GM23338 (cell line): ENCODE measurements around the gene PA2G4. TPM values are rescaled to one million over a fixed set of nuclear protein-coding genes. Genes with fewer than 3 reads are reported as not detected.
A peak's percentile ranks its signal among the peaks of the same experiment; 100 is the strongest.

Experiments used
- ATAC-seq: fragments of 200-7000 bp; cut with Tn5 transposase; 3 replicates; pipeline ENCODE4 v1.9.1; 2020
- DNase-seq: peaks from one replicate; pipeline ENCODE4 v3.0.0-alpha.2; 2015; ENCODE audit warnings: low spot score
- H2AFZ ChIP-seq: fragments of 200-600 bp; sonication (generic); 2 replicates; pipeline ENCODE4 v1.8.0; 2016; ENCODE audit warnings: antibody characterized with exemption, mild to moderate bottlenecking, moderate library complexity
- H3F3A ChIP-seq: fragments of 200-600 bp; sonication (generic); replicated peaks from 2 replicates; pipeline ENCODE4 v1.8.0; 2017; ENCODE audit warnings: antibody characterized with exemption, mixed run types, low read depth
- H3K27ac ChIP-seq: fragments of 200-600 bp; sonication (generic); 2 replicates; pipeline ENCODE4 v1.6.1; 2016; ENCODE audit warnings: low read depth
- H3K27me3 ChIP-seq: fragments of 200-600 bp; sonication (generic); 2 replicates; pipeline ENCODE4 v1.8.0; 2016; ENCODE audit warnings: mild to moderate bottlenecking, mixed run types, moderate library complexity; ENCODE audit not compliant: insufficient read depth
- H3K36me3 ChIP-seq: fragments of 200-600 bp; sonication (generic); 2 replicates; pipeline ENCODE4 v1.8.0; 2016; ENCODE audit warnings: mild to moderate bottlenecking; ENCODE audit not compliant: insufficient read depth
- H3K4me1 ChIP-seq: fragments of 200-600 bp; sonication (generic); 2 replicates; pipeline ENCODE4 v1.8.0; 2016; ENCODE audit warnings: mild to moderate bottlenecking, moderate library complexity; ENCODE audit not compliant: insufficient read depth
- H3K4me2 ChIP-seq: fragments of 200-600 bp; sonication (generic); 2 replicates; pipeline ENCODE4 v1.7.1; 2017; ENCODE audit warnings: mixed run types
- H3K4me3 ChIP-seq: fragments of 200-600 bp; sonication (generic); 2 replicates; pipeline ENCODE4 v1.6.1; 2016; ENCODE audit warnings: mixed run types
- H3K79me2 ChIP-seq: fragments of 200-600 bp; sonication (generic); replicated peaks from 2 replicates; pipeline ENCODE4 v1.8.0; 2017; ENCODE audit warnings: mild to moderate bottlenecking; ENCODE audit not compliant: insufficient read depth
- H3K9me2 ChIP-seq: fragments of 200-600 bp; sonication (generic); 2 replicates; pipeline ENCODE4 v1.8.0; 2017; ENCODE audit not compliant: insufficient read depth
- H4K20me1 ChIP-seq: fragments of 200-600 bp; sonication (generic); replicated peaks from 2 replicates; pipeline ENCODE4 v1.8.0; 2017; ENCODE audit warnings: mild to moderate bottlenecking; ENCODE audit not compliant: insufficient read depth
- H3K27ac Mint-ChIP-seq: 2 replicates; pipeline ENCODE4 v1.8.0; 2020; ENCODE audit warnings: inconsistent platforms, mild to moderate bottlenecking, moderate library complexity, mixed read lengths
- H3K27me3 Mint-ChIP-seq: 3 replicates; pipeline ENCODE4 v1.8.0; 2022; ENCODE audit warnings: low read depth, mild to moderate bottlenecking, moderate library complexity, mixed read lengths, inconsistent platforms; ENCODE audit not compliant: insufficient read depth, poor library complexity
- H3K36me3 Mint-ChIP-seq: 3 replicates; pipeline ENCODE4 v1.8.0; 2021; ENCODE audit warnings: low read depth, mild to moderate bottlenecking, inconsistent platforms, moderate library complexity, mixed read lengths
- H3K4me1 Mint-ChIP-seq: 3 replicates; pipeline ENCODE4 v1.8.0; 2020; ENCODE audit warnings: mild to moderate bottlenecking, inconsistent platforms, mixed read lengths
- H3K4me3 Mint-ChIP-seq: 3 replicates; pipeline ENCODE4 v1.8.0; 2021; ENCODE audit warnings: moderate library complexity, mild to moderate bottlenecking, inconsistent platforms, mixed read lengths
- H3K9me3 Mint-ChIP-seq: 3 replicates; pipeline ENCODE4 v1.8.0; 2020; ENCODE audit warnings: moderate library complexity, mild to moderate bottlenecking, inconsistent platforms, mixed read lengths
- EZH2phosphoT487 ChIP-seq: fragments of 200-600 bp; sonication (generic); IDR thresholded peaks from one replicate; pipeline ENCODE4 v1.8.1; 2018; ENCODE audit warnings: antibody characterized with exemption; ENCODE audit not compliant: unreplicated experiment
- POLR2AphosphoS5 ChIP-seq: IDR thresholded peaks from 2 replicates; pipeline ENCODE4 v1.6.1; 2016; ENCODE audit warnings: antibody characterized with exemption, low read depth
- STAT1 ChIP-seq: IDR thresholded peaks from one replicate; pipeline ENCODE4 v1.6.1; 2016; ENCODE audit warnings: antibody characterized with exemption; ENCODE audit not compliant: unreplicated experiment
- polyA plus RNA-seq: library from polyadenylated mRNA; unstranded; fragments of >200 nt; fragmentation: Nextera tagmentation; extraction: Ambion mirVana; gene quantifications from 2 replicates; pipeline ENCODE4 v1.2.1, GENCODE V29; 2016
- total RNA-seq: library from RNA; depleted of rRNA; stranded (reverse); fragments of >200 nt; shearing (Covaris generic); gene quantifications from 2 replicates; pipeline ENCODE4 v1.2.3, GENCODE V29; 2014
- TF ChIP-seq, protein P1 (sequence below): IDR thresholded peaks from one replicate; pipeline ENCODE4 v1.6.1; 2018; ENCODE audit warnings: antibody characterized with exemption; ENCODE audit not compliant: unreplicated experiment
- TF ChIP-seq, protein P2 (sequence below): IDR thresholded peaks from 2 replicates; pipeline ENCODE4 v1.6.1; 2016; ENCODE audit warnings: antibody characterized with exemption

The PA2G4 gene
- total and polyA plus RNA-seq, 2 experiments from 2014 or later, result 237 to 373 TPM

GRCh38 chr12:56129206-56129941 is 25.0 kb downstream of the PA2G4 start:
- Histone ChIP-seq H3K4me1 (peaks cover 17% of the 10 kb centered on the region), H3K27ac (no peak overlapping the region), H3K79me2 (peaks cover 21% of the 10 kb centered on the region), H3K4me2 (peak overlapping the region; percentile 89), H3K27me3 (no peaks in the 10 kb centered on the region), H3K9me2 (no peaks in the 10 kb centered on the region), H4K20me1 (peaks cover 13% of the 10 kb centered on the region; the same call in 1 of the 2 replicates), H3K4me3 (peak overlapping the region; percentile 89), H3K36me3 (peaks cover 26% of the 10 kb centered on the region), H3F3A (peaks cover 4% of the 10 kb centered on the region; the same call in 1 of the 2 replicates), H2AFZ (no peak overlapping the region; the same call in 1 of the 2 replicates)
- Mint-ChIP-seq H3K27ac (no peak overlapping the region), H3K36me3 (peaks cover 46% of the 10 kb centered on the region), H3K9me3 (no peaks in the 10 kb centered on the region), H3K4me3 (peak overlapping the region; percentile 98), H3K27me3 (peaks cover 3% of the 10 kb centered on the region), H3K4me1 (peaks cover 30% of the 10 kb centered on the region)
- TF ChIP-seq, protein P1, sequence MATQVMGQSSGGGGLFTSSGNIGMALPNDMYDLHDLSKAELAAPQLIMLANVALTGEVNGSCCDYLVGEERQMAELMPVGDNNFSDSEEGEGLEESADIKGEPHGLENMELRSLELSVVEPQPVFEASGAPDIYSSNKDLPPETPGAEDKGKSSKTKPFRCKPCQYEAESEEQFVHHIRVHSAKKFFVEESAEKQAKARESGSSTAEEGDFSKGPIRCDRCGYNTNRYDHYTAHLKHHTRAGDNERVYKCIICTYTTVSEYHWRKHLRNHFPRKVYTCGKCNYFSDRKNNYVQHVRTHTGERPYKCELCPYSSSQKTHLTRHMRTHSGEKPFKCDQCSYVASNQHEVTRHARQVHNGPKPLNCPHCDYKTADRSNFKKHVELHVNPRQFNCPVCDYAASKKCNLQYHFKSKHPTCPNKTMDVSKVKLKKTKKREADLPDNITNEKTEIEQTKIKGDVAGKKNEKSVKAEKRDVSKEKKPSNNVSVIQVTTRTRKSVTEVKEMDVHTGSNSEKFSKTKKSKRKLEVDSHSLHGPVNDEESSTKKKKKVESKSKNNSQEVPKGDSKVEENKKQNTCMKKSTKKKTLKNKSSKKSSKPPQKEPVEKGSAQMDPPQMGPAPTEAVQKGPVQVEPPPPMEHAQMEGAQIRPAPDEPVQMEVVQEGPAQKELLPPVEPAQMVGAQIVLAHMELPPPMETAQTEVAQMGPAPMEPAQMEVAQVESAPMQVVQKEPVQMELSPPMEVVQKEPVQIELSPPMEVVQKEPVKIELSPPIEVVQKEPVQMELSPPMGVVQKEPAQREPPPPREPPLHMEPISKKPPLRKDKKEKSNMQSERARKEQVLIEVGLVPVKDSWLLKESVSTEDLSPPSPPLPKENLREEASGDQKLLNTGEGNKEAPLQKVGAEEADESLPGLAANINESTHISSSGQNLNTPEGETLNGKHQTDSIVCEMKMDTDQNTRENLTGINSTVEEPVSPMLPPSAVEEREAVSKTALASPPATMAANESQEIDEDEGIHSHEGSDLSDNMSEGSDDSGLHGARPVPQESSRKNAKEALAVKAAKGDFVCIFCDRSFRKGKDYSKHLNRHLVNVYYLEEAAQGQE, result no peak
- TF ChIP-seq POLR2AphosphoS5, result peak; percentile 48
- ATAC-seq (peak; percentile 54), DNase-seq (peak; percentile 77)

DNA sequence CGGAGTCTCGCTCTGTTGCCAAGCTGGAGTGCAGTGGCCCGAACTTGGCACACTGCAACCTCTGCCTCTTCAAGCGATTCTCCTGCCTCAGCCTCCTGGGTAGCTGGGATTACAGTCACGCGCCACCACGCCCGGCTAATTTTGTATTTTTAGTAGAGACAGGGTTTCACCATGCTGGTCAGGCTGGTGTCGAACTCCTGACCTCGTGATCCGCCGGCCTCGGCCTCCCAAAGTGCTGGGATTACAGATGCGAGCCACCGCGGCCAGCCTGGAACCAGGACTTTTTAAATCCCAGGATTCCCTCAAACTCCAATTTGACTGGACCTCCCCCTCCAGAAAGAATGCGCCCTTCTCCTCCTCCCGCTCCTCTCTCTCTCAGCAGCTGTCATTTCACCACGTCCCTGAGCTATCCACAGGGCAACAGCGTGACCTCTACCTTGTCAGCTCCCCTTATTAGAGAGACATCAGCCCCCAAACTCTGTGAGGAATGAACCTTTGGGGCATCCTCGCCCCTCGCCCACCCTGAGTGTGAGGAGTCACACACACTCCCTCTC is 25.7 kb downstream of the PA2G4 start:
- H3K36me3 Mint-ChIP-seq, result peaks cover 50% of the 10 kb centered on the region
- peaks cover 30% of the 10 kb centered on the region for H3K4me1 Mint-ChIP-seq
- DNase-seq (no peak), ATAC-seq (no peak)
- H3K27me3 ChIP-seq, result no peaks in the 10 kb centered on the region
- H3F3A ChIP-seq, result peaks cover 4% of the 10 kb centered on the region; the same call in 1 of the 2 replicates
- H3K4me3 ChIP-seq, result peak overlapping the region; percentile 89
- peaks cover 13% of the 10 kb centered on the region; the same call in 1 of the 2 replicates for H4K20me1 ChIP-seq
- peaks cover 17% of the 10 kb centered on the region for H3K4me1 ChIP-seq
- peak overlapping the region; percentile 89 for H3K4me2 ChIP-seq
- H3K27ac Mint-ChIP-seq, result no peak overlapping the region
- peaks cover 30% of the 10 kb centered on the region for H3K36me3 ChIP-seq
- H2AFZ ChIP-seq, result no peak overlapping the region
- no peak overlapping the region for H3K27ac ChIP-seq
- H3K27me3 Mint-ChIP-seq, result peaks cover 3% of the 10 kb centered on the region
- peaks cover 21% of the 10 kb centered on the region for H3K79me2 ChIP-seq
- no peaks in the 10 kb centered on the region for H3K9me3 Mint-ChIP-seq
- TF ChIP-seq POLR2AphosphoS5, result no peak
- TF ChIP-seq, protein P2, sequence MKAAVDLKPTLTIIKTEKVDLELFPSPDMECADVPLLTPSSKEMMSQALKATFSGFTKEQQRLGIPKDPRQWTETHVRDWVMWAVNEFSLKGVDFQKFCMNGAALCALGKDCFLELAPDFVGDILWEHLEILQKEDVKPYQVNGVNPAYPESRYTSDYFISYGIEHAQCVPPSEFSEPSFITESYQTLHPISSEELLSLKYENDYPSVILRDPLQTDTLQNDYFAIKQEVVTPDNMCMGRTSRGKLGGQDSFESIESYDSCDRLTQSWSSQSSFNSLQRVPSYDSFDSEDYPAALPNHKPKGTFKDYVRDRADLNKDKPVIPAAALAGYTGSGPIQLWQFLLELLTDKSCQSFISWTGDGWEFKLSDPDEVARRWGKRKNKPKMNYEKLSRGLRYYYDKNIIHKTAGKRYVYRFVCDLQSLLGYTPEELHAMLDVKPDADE, result no peak
- TF ChIP-seq STAT1, result no peak
- no peak for TF ChIP-seq EZH2phosphoT487
- H3K4me3 Mint-ChIP-seq, result peak overlapping the region; percentile 98
- H3K9me2 ChIP-seq, result no peaks in the 10 kb centered on the region
